AG04450 (cell line): Measurements from ENCODE around the gene TTC7B. TPM values are rescaled to one million over a fixed set of nuclear protein-coding genes. Genes with fewer than 3 reads are reported as not detected.

Experiments
- CTCF ChIA-PET: fragments of 300-600, 350-600 bp; formaldehyde crosslinking; extraction: SDS; loops from one replicate; lab custom pipeline; 2022; ENCODE audit warnings: antibody characterized with exemption, inconsistent platforms; lab: Charles Lee
- POLR2A ChIA-PET: fragments of 350-600 bp; formaldehyde crosslinking; extraction: SDS; loops from one replicate; lab custom pipeline; 2021; ENCODE audit warnings: antibody characterized with exemption, inconsistent platforms; lab: Yijun Ruan, JAX
- DNase-seq: peaks from one replicate; pipeline ENCODE4 v3.0.0-alpha.2; 2011; ENCODE audit warnings: low read depth, low spot score
- H3K27ac ChIP-seq: one replicate; pipeline ENCODE4 v1.5.1; 2012; ENCODE audit warnings: low read depth, low read length, control low read depth
- H3K27me3 ChIP-seq: one replicate; pipeline ENCODE4 v1.6.0; 2012; ENCODE audit warnings: low read length; ENCODE audit not compliant: control insufficient read depth, insufficient read depth
- H3K4me3 ChIP-seq: 2 replicates; pipeline ENCODE4 v1.5.1; 2011; ENCODE audit warnings: mild to moderate bottlenecking, low read depth, low read length, control low read depth
- H3K9me3 ChIP-seq: 2 replicates; pipeline ENCODE4 v1.5.1; 2012; ENCODE audit warnings: low read length; ENCODE audit not compliant: control insufficient read depth, insufficient read depth
- polyA plus RNA-seq: library from polyadenylated mRNA; depleted of rRNA; stranded (reverse); fragments of >200 nt; gene quantifications from 2 replicates; pipeline ENCODE4 v1.2.3, GENCODE V29; 2011
- TF ChIP-seq, protein P1 (sequence below): IDR thresholded peaks from 2 replicates; pipeline ENCODE4 v1.5.1; 2011; ENCODE audit warnings: low read depth, low read length, control low read depth, inconsistent platforms

TTC7B gene
- polyA plus RNA-seq, 1 experiment, result 36.0 TPM

DNA sequence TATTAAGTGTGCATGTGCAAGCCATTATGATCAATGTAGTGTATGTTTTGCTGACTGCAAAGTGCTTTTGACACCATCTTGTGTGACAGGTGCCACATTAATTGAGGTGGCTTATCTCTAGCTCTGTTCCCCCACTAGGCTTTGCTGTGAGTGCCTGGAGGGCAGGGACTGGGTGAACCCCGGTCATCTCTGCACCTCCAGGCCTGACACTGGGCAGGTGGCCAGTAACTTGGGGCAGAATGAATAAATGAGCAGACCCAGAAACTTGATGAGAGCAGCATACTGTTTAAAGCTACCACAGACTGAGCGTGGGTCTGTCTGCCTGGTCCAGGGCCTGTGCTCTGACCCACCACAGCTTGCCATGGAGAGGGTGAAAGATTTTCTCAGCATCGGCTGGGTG is 267.8 kb downstream of the TTC7B start:
- ChIA-PET CTCF (no interaction called here), POLR2A (no interaction called here)
- Histone ChIP-seq H3K27me3 (no peaks in the 10 kb centered on the region), H3K27ac (no peak overlapping the region), H3K9me3 (no peaks in the 10 kb centered on the region), H3K4me3 (no peak overlapping the region)
- TF ChIP-seq, protein P1, sequence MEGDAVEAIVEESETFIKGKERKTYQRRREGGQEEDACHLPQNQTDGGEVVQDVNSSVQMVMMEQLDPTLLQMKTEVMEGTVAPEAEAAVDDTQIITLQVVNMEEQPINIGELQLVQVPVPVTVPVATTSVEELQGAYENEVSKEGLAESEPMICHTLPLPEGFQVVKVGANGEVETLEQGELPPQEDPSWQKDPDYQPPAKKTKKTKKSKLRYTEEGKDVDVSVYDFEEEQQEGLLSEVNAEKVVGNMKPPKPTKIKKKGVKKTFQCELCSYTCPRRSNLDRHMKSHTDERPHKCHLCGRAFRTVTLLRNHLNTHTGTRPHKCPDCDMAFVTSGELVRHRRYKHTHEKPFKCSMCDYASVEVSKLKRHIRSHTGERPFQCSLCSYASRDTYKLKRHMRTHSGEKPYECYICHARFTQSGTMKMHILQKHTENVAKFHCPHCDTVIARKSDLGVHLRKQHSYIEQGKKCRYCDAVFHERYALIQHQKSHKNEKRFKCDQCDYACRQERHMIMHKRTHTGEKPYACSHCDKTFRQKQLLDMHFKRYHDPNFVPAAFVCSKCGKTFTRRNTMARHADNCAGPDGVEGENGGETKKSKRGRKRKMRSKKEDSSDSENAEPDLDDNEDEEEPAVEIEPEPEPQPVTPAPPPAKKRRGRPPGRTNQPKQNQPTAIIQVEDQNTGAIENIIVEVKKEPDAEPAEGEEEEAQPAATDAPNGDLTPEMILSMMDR, result no peak
- DNase-seq, result no peak

DNA sequence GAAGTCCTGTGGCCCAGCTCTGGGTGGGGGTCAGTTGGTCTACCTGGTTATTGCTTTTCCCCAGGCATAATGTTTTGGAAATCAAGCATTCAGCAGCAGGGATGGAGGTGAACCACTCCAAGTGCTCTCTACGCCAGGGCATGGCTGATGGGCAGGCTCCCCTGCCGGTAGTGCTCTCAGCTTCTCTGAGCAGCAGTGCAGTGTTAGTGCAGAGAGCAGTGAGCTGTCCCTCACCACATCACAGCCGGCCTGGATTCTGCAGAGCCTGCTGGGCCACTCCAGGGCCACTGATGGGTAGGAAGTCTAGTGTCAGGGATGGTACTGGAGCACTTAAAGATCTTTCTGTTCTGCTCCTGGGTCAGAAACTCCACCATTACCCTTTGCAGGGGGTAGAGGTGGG is 268.3 kb downstream of the TTC7B start:
- Histone ChIP-seq H3K9me3 (no peaks in the 10 kb centered on the region), H3K27ac (no peak overlapping the region), H3K4me3 (no peak overlapping the region), H3K27me3 (no peaks in the 10 kb centered on the region)
- DNase-seq, result no peak
- ChIA-PET CTCF (no interaction called here), POLR2A (no interaction called here)
- TF ChIP-seq, protein P1, result no peak

DNA sequence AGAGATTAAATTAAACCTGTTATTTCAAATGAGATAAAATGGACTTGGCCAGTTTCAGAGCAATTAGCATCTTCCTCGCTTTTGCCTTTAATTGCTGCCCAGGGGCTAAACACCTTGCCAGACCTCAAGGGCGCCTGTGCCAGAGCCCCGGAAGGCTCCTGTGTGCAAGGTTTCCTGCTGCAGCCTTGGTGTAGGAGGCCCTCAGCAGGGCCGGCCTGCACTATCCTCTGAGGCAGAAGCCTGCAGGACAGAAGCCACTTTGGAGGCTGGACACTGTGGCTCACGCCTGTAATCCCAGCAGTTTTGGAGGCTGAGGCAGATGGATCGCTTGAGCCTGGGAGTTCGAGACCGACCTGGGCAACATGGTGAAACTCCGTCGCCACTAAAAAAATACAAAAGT is 269.0 kb downstream of the TTC7B start:
- DNase-seq, result no peak
- CTCF ChIA-PET, result no interaction called here
- H3K4me3 ChIP-seq, result no peak overlapping the region
- POLR2A ChIA-PET, result no interaction called here
- H3K9me3 ChIP-seq, result no peaks in the 10 kb centered on the region
- TF ChIP-seq, protein P1, result no peak
- no peak overlapping the region for H3K27ac ChIP-seq
- H3K27me3 ChIP-seq, result no peaks in the 10 kb centered on the region

DNA sequence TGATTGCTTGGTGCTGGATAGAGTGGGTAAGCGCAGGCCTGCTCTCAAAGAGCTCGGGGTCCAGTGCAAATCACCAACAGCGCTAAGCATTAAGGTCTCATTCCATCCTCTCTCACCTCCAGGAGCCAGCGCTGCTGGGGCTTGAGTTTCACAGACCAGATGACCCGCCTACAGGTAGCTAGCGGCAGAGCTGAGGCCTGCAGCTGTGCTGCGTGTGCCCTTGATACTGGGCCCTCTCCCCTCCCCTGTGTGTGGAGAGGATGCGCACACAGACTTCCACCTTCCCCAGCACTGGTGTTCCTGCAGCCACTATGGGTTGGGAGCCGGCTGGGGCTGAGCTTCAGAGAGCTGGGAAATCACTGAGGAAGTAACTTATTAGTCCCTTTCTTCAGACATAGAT is 269.5 kb downstream of the TTC7B start:
- TF ChIP-seq, protein P1, result no peak
- POLR2A ChIA-PET, result interaction anchor here (0.6 kb wide), 1 partner anchor 677 kb away, joined by 3 read pairs; no protein-coding TSS in a partner anchor

DNA sequence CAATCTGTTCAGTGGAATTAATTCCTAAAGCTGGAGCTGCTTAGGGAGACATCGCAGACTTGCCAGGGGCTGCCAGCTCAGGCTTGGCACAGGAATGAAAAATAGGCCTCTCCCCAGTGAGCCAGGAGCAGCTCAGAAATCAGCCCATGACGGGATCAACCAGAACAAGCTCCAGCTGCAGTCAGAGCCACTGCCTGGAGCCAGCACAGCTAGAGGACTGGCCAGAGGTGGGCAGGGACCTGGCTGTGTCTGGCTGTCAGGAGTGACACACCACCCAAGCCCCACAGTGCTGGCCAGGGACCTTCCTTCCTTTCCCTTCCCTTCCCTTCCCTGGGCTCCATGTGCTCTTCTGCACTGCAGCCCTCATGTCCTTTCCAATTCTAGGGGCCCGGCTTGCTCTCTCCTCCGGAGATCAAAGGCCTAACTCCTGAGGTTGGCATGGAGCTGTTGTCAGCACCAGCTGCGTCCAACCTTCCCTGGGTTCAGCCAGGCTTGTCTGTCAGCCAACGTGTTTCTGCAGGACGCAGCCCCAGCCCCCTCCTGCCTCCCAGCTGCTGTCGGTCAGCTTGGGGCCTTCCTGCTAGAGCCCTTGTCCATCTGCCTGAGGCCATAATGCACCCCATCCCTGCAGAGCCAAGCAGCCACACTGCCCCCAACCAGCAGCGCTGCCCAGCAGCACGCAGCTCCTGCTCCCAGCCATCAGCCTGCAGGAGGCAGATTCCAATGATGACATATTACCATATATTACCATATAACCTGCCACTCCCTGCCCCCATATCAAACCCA is 270.1 kb downstream of the TTC7B start:
- H3K9me3 ChIP-seq, result no peaks in the 10 kb centered on the region; the same call in 1 of the 2 replicates
- TF ChIP-seq, protein P1, result no peak
- H3K27ac ChIP-seq, result no peak overlapping the region
- ChIA-PET POLR2A (interaction anchor here (0.6 kb wide), 2 partner anchors 225 to 677 kb away, joined by 3 to 4 read pairs; no protein-coding TSS in a partner anchor), CTCF (no interaction called here)
- no peaks in the 10 kb centered on the region for H3K27me3 ChIP-seq
- no peak for DNase-seq
- no peak overlapping the region for H3K4me3 ChIP-seq

More for the DNA sequence above, 269.5 kb downstream of the TTC7B start:
- H3K27ac ChIP-seq, result no peak overlapping the region
- no peaks in the 10 kb centered on the region for H3K27me3 ChIP-seq
- CTCF ChIA-PET, result no interaction called here
- no peak for DNase-seq
- no peak overlapping the region for H3K4me3 ChIP-seq
- H3K9me3 ChIP-seq, result no peaks in the 10 kb centered on the region
